Neural cell (in vitro differentiated cells): Measurements from ENCODE around the gene SUN1. TPM values are rescaled to one million over a fixed set of nuclear protein-coding genes. Genes with fewer than 3 reads are reported as not detected.

Source experiments
- H2AFZ ChIP-seq: fragments of 200-600, 300-800 bp; sonication (generic), shearing (Covaris generic); 2 replicates; pipeline ENCODE4 v1.6.0; 2014; ENCODE audit warnings: low read depth, mild to moderate bottlenecking, antibody characterized with exemption, low read length, moderate library complexity
- H3F3A ChIP-seq: fragments of 200-600 bp; shearing (Covaris generic); 2 replicates; pipeline ENCODE4 v1.6.1; 2016; ENCODE audit warnings: mild to moderate bottlenecking, moderate library complexity, mixed read lengths, antibody characterized with exemption, low read length; ENCODE audit not compliant: insufficient read depth, poor library complexity, severe bottlenecking
- H3K27ac ChIP-seq: fragments of 200-600, 300-800 bp; sonication (generic), shearing (Covaris generic); 2 replicates; pipeline ENCODE4 v1.5.1; 2014; ENCODE audit warnings: mild to moderate bottlenecking, low read length, moderate library complexity
- H3K27me3 ChIP-seq: fragments of 300-800, 200-600 bp; sonication (generic), shearing (Covaris generic); 2 replicates; pipeline ENCODE4 v1.6.0; 2014; ENCODE audit warnings: mild to moderate bottlenecking, low read depth, low read length, moderate library complexity; ENCODE audit not compliant: insufficient read depth
- H3K36me3 ChIP-seq: fragments of 300-800, 200-600 bp; sonication (generic), shearing (Covaris generic); 2 replicates; pipeline ENCODE4 v1.5.1; 2014; ENCODE audit warnings: mild to moderate bottlenecking, antibody characterized with exemption, low read length, moderate library complexity; ENCODE audit not compliant: insufficient read depth
- H3K4me2 ChIP-seq: fragments of 300-800, 200-600 bp; sonication (generic), shearing (Covaris generic); 2 replicates; pipeline ENCODE4 v1.6.0; 2014; ENCODE audit warnings: mild to moderate bottlenecking, low read length
- H3K4me3 ChIP-seq: fragments of 300-800, 200-600 bp; sonication (generic), shearing (Covaris generic); 2 replicates; pipeline ENCODE4 v1.5.1; 2014; ENCODE audit warnings: mild to moderate bottlenecking, low read length, moderate library complexity
- H3K79me2 ChIP-seq: fragments of 200-600 bp; shearing (Covaris generic); replicated peaks from 2 replicates; pipeline ENCODE4 v1.6.0; 2014; ENCODE audit warnings: mild to moderate bottlenecking, low read length, moderate library complexity; ENCODE audit not compliant: insufficient read depth
- H3K9ac ChIP-seq: fragments of 300-800, 200-600 bp; sonication (generic), shearing (Covaris generic); 2 replicates; pipeline ENCODE4 v1.6.1; 2016; ENCODE audit warnings: mild to moderate bottlenecking, low read length, mixed read lengths
- H3K9me2 ChIP-seq: fragments of 200-600 bp; shearing (Covaris generic); 2 replicates; pipeline ENCODE4 v1.6.1; 2016; ENCODE audit warnings: mild to moderate bottlenecking, low read length, mixed read lengths; ENCODE audit not compliant: insufficient read depth
- H3K9me3 ChIP-seq: fragments of 200-600, 300-800 bp; sonication (generic), shearing (Covaris generic); 2 replicates; pipeline ENCODE4 v1.6.1; 2016; ENCODE audit warnings: mild to moderate bottlenecking, mixed run types, low read length, moderate library complexity, mixed read lengths
- H4K20me1 ChIP-seq: fragments of 200-600 bp; shearing (Covaris generic); 2 replicates; pipeline ENCODE4 v1.6.1; 2016; ENCODE audit warnings: mild to moderate bottlenecking, mixed run types; ENCODE audit not compliant: insufficient read depth
- CTCF ChIP-seq: fragments of 450-650 bp; IDR thresholded peaks from 2 replicates; pipeline ENCODE4 v1.5.1; 2014; ENCODE audit warnings: antibody characterized with exemption, mild to moderate bottlenecking, moderate library complexity; ENCODE audit not compliant: poor library complexity, severe bottlenecking
- EP300 ChIP-seq: fragments of 450-650 bp; conservative IDR thresholded peaks from 2 replicates; pipeline ENCODE4 v1.6.1; 2014; ENCODE audit warnings: antibody characterized with exemption, mild to moderate bottlenecking, moderate library complexity; ENCODE audit not compliant: poor library complexity, severe bottlenecking
- EZH2 ChIP-seq: fragments of 200-600, 300-800 bp; shearing (Covaris generic), sonication (generic); IDR thresholded peaks from 2 replicates; pipeline ENCODE4 v1.6.1; 2014; ENCODE audit warnings: antibody characterized with exemption, low read length, borderline replicate concordance, mild to moderate bottlenecking; ENCODE audit not compliant: insufficient read depth, poor library complexity, severe bottlenecking
- MXI1 ChIP-seq: fragments of 450-650 bp; conservative IDR thresholded peaks from 2 replicates; pipeline ENCODE4 v1.6.1; 2014; ENCODE audit warnings: antibody characterized with exemption, mild to moderate bottlenecking; ENCODE audit not compliant: poor library complexity, severe bottlenecking
- POLR2AphosphoS5 ChIP-seq: IDR thresholded peaks from 2 replicates; pipeline ENCODE4 v1.6.1; 2012
- RAD21 ChIP-seq: fragments of 450-650 bp; conservative IDR thresholded peaks from 2 replicates; pipeline ENCODE4 v1.6.1; 2014; ENCODE audit warnings: antibody characterized with exemption, mild to moderate bottlenecking, moderate library complexity
- REST ChIP-seq: IDR thresholded peaks from 2 replicates; pipeline ENCODE4 v1.6.1; 2012; ENCODE audit warnings: borderline replicate concordance
- SMC3 ChIP-seq: fragments of 450-650 bp; conservative IDR thresholded peaks from 2 replicates; pipeline ENCODE4 v1.6.1; 2014; ENCODE audit warnings: antibody characterized with exemption, mild to moderate bottlenecking, moderate library complexity; ENCODE audit not compliant: poor library complexity
- TAF1 ChIP-seq: IDR thresholded peaks from 2 replicates; pipeline ENCODE4 v1.6.1; 2012; ENCODE audit warnings: low read depth
- polyA plus RNA-seq: library from polyadenylated mRNA; depleted of rRNA; stranded (reverse); fragments of >200 nt; gene quantifications from 2 replicates; pipeline ENCODE4 v1.2.3, GENCODE V29; 2014

The SUN1 gene
- polyA plus RNA-seq, 1 donor from 2014 or later, result 309 TPM

GRCh38 chr7:821688-822087 is 10.6 kb upstream of the SUN1 start:
- H3K27ac ChIP-seq, result no peak overlapping the region
- no peaks in the 10 kb centered on the region for H3K9me2 ChIP-seq
- peaks cover 80% of the 10 kb centered on the region for H3K79me2 ChIP-seq
- no peak overlapping the region for H3K9ac ChIP-seq
- H2AFZ ChIP-seq, result no peak overlapping the region
- no peak overlapping the region for H3K4me3 ChIP-seq
- H3K27me3 ChIP-seq, result no peaks in the 10 kb centered on the region
- H3K9me3 ChIP-seq, result no peaks in the 10 kb centered on the region
- H3K36me3 ChIP-seq, result no peaks in the 10 kb centered on the region
- TF ChIP-seq EZH2, result no peak
- TF ChIP-seq RAD21, result no peak
- no peak for TF ChIP-seq MXI1
- no peak for TF ChIP-seq CTCF
- H3F3A ChIP-seq, result no peaks in the 10 kb centered on the region
- H4K20me1 ChIP-seq, result no peaks in the 10 kb centered on the region
- H3K4me2 ChIP-seq, result no peak overlapping the region

- Histone ChIP-seq H3K9me2 (no peaks in the 10 kb centered on the region), H3K36me3 (no peaks in the 10 kb centered on the region), H4K20me1 (no peaks in the 10 kb centered on the region), H3K9ac (no peak overlapping the region), H3K79me2 (peaks cover 76% of the 10 kb centered on the region), H3K27me3 (no peaks in the 10 kb centered on the region), H2AFZ (no peak overlapping the region), H3K27ac (no peak overlapping the region), H3K9me3 (no peaks in the 10 kb centered on the region), H3F3A (no peaks in the 10 kb centered on the region), H3K4me3 (no peak overlapping the region), H3K4me2 (no peak overlapping the region)
- TF ChIP-seq MXI1 (no peak), RAD21 (no peak), CTCF (no peak), POLR2AphosphoS5 (no peak), TAF1 (no peak), EP300 (no peak), REST (no peak), SMC3 (no peak), EZH2 (no peak)
Measured at GRCh38 chr7:822692-823276, 9.5 kb upstream of the SUN1 start.
